Prostate gland (tissue), 2 donors: ENCODE results near the gene USP32.
"Not testable (repeated sequence)": the region's sequence is repeated elsewhere in the genome, so short reads cannot be mapped to it uniquely, and the experiment has no call there.

Experiments used
- CTCF ChIP-seq, 4 experiments: fragments of 200-600 bp in 2 of 4; fragments of 450-650 bp in 2 of 4; sonication (generic) in 2 of 4; IDR thresholded peaks; 1 replicate in 3 of 4; 2 replicates in 1 of 4; pipeline ENCODE4 v1.5.1; 2016 to 2019; ENCODE audit warnings: antibody characterized with exemption in 4 of 4, mild to moderate bottlenecking in 2 of 4, moderate library complexity in 2 of 4
- POLR2A ChIP-seq: fragments of 450-650 bp; IDR thresholded peaks from one replicate; pipeline ENCODE4 v1.6.1; 2016; ENCODE audit warnings: antibody characterized with exemption, mild to moderate bottlenecking

DNA sequence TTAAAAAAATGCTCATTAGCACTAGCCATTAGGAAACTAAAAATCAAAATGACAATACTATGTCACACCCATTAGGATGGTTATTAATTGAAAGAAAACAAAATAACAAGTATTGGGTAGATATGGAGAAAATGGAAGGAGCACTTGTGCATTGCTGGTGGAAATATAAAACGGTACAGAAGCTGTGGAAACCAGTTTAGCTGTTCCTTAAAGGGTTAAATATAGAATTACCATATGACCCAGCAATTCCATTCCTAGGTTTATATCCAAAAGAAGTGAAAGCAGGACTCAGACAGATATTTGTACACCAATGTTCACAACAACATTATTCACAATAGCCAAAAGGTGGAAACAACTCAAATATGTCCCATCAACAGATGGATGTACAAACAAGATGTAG lies 13.7 kb downstream of the USP32 start:
- not testable (repeated sequence) for TF ChIP-seq CTCF (IDR thresholded peaks at IDR 0.05); POLR2A
